Activated T-helper 2 cell treated with anti-CD3 and anti-CD28 coated beads, Interferon-gamma antibody, Interleukin-2, Interleukin-4, amounts not matched to agents 10 μg/mL and 5 μg/mL and 100 μg/mL, durations not matched to agents 14 hours and 24 hours and 36 hours (primary cell): Measurements from ENCODE around the gene RAB11FIP3. TPM values are rescaled to one million over a fixed set of nuclear protein-coding genes. Genes with fewer than 3 reads are reported as not detected.
"Not testable (repeated sequence)": the region's sequence is repeated elsewhere in the genome, so short reads cannot be mapped to it uniquely, and the experiment has no call there.

ENCODE experiments used
- DNase-seq: peaks from one replicate; pipeline ENCODE4 v3.0.0; 2021; ENCODE audit warnings: low spot score
- H3K27ac Mint-ChIP-seq: one replicate; pipeline ENCODE4 v1.8.0; 2021; ENCODE audit warnings: mixed read lengths
- H3K27me3 Mint-ChIP-seq: one replicate; pipeline ENCODE4 v1.8.0; 2021; ENCODE audit warnings: low read depth, mixed read lengths
- H3K36me3 Mint-ChIP-seq: one replicate; pipeline ENCODE4 v1.8.0; 2021; ENCODE audit warnings: low read depth, mixed read lengths
- H3K4me1 Mint-ChIP-seq: one replicate; pipeline ENCODE4 v1.8.0; 2021; ENCODE audit warnings: low read depth, mixed read lengths
- H3K4me3 Mint-ChIP-seq: one replicate; pipeline ENCODE4 v1.8.0; 2021; ENCODE audit warnings: low read depth, mild to moderate bottlenecking, moderate library complexity, mixed read lengths
- H3K9me3 Mint-ChIP-seq: one replicate; pipeline ENCODE4 v1.8.0; 2021; ENCODE audit warnings: mixed read lengths
- intact Hi-C: fragments of 100-400 bp; cut with micrococcal nuclease; formaldehyde crosslinking; loops from one replicate; pipeline ENCODE4 v1.15.1; 2023
- total RNA-seq: library from RNA; stranded (reverse); gene quantifications from 2 replicates; pipeline ENCODE4 v1.2.3, GENCODE V29; 2022

The RAB11FIP3 gene
- total RNA-seq, 1 donor from 2014 or later: 47.2 TPM

DNA sequence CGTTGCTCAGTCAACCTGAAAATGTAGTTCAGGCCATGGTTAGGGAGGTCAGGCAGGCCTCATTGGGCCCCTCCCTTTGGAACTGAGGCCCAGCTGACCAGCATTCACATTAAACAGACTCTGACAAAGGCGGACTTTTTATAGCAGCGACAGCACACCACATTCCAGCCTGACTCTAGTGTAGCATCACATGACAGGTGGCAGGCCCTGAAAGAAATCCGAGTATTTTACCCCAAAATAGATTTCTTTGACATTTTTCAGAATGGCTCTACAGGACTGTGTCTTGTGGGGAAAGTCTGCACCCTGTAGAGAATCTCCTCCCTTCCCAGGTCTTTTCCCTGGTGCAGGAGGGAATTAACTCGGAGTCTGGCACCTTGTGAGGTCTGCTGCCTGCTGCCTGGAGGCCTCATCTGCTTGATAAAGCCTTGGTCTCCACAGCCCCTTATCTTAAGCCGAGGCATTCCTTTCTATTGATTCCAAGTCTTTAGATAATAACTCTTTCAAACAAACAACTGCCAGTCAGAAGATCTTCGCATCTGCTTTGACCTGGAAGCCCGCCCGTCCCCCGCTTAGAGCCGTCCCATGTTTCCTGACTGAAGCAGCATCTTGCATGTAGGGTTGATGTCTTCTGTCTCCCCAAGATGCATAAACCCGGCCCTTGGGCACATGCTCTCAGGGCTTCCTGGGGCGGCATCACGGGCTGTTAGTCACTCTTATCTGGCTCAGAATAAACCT, 58.1 kb downstream of the RAB11FIP3 start:
- H3K27ac Mint-ChIP-seq: no peak overlapping the region
- no peak for DNase-seq
- intact Hi-C loops: no loop called here
- H3K27me3 Mint-ChIP-seq: no peaks in the 10 kb centered on the region
- H3K9me3 Mint-ChIP-seq: no peaks in the 10 kb centered on the region
- H3K36me3 Mint-ChIP-seq: peaks cover 3% of the 10 kb centered on the region
- H3K4me3 Mint-ChIP-seq: no peak overlapping the region
- H3K4me1 Mint-ChIP-seq: no peaks in the 10 kb centered on the region

DNA sequence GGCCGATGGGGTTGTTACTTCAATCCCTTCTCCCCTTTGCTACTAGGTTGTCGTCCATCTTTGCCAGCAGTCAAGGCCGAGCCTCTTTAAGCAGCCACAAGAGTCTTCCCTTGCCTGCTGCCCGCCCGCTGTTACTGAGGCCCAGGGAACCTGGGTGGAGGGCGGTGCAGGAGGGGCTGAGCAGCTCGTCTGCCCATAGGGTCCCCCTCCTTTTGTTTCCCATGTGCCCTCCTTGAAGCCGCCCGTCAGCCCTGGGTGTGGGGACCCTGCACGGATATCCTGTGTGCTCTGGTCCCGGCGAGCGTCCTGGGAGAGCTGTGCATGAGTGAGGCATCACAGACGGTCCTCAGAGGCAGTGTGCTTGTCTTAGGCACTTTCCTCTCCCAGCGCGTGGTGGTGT, 64.2 kb downstream of the RAB11FIP3 start:
- H3K27me3 Mint-ChIP-seq: no peaks in the 10 kb centered on the region
- no peak for DNase-seq
- no peak overlapping the region for H3K27ac Mint-ChIP-seq
- H3K4me3 Mint-ChIP-seq: no peak overlapping the region
- no peaks in the 10 kb centered on the region for H3K4me1 Mint-ChIP-seq
- H3K9me3 Mint-ChIP-seq: no peaks in the 10 kb centered on the region
- peaks cover 6% of the 10 kb centered on the region for H3K36me3 Mint-ChIP-seq
- intact Hi-C loops: no loop called here

DNA sequence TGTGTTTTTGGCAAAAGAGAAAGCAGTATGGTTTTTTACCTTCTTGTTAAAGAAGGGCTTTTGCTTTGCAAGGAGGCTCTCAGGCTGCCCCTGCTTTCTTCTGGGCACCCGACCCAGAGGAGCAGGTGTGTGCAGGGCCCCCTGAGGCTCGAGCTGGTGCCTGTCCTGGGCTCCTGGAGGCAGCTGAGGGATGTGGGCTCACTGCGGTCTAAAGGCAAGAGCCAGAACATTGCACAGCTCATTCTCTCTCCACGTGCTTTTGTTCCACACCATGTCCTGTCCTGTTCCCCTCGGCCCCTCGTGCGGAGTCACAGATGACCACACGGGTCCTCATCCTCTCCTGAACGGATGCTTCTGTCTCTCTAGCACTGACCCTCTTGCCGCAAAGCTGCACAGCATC, 65.3 kb downstream of the RAB11FIP3 start:
- intact Hi-C loops: no loop called here
- no peaks in the 10 kb centered on the region for H3K4me1 Mint-ChIP-seq

DNA sequence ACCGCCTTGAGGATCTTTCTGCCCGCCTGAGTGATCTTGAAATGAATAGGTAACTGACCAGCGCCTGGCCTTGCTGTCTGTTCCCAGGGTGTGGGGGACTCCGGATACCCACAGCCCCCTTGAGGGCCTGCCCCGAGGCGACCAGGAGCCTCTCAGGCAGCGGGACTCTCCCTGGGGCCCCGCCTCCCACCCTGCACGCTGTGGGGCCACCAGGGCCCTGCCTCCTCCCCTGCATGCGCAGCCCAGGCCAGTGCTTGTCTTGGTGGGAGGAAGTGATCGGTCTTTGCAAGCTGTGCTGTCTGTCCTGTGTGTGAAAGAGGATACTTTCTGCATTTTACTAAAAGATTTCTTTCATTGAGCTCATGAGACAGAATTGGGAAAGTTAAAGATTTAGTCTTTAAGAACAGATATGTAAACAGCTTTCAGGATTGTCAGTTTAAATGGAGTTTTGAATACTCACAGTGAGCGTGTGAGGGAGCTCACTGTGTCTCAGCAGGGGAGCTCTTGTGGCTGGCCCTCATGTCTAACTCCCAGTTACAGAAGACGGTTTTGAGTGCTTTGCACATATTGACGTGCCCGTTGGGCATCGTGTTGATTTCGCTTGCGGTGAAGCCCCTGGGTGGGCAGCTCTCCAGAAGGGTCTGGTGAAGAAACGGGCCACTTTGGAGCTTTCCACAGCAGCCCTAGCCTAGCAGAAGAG, 65.9 kb downstream of the RAB11FIP3 start:
- DNase-seq: no peak
- Mint-ChIP-seq H3K27me3 (no peaks in the 10 kb centered on the region), H3K27ac (no peak overlapping the region), H3K4me1 (no peaks in the 10 kb centered on the region), H3K36me3 (peaks cover 6% of the 10 kb centered on the region), H3K4me3 (no peak overlapping the region), H3K9me3 (no peaks in the 10 kb centered on the region)
- intact Hi-C loops: no loop called here

More for the DNA sequence above, 65.3 kb downstream of the RAB11FIP3 start:
- DNase-seq: no peak
- Mint-ChIP-seq H3K36me3 (peaks cover 6% of the 10 kb centered on the region), H3K27me3 (no peaks in the 10 kb centered on the region), H3K4me3 (no peak overlapping the region), H3K9me3 (no peaks in the 10 kb centered on the region), H3K27ac (no peak overlapping the region)

DNA sequence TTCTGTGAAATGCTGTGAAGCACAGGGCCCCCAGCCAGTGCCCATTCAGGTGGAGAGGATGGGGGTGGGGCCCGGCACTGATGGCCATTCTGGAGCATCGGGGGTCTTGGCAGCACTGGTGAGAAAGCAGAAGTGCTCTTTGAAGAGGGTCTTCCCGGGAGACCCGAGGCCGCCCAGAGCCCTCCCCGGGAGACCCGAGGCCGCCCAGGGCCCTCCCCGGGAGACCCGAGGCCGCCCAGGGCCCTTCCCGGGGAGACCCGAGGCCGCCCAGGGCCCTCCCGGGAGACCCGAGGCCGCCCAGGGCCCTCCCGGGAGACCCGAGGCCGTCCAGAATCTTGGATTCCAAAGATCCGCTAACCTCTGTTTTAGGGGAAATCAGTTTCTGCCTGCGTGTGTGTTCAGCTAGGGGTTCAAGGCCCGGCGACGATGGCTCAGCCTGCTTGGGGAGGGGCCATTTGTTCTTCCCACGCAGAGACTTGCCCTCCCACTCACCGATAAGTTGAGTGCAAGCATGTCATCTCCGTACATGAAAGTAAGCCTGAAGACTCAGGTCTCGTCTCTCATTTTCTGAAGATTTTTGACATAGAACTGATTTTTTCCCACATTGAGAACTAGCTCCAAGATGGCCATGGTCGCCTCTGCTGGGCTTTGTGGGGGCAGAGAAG, 66.9 kb downstream of the RAB11FIP3 start:
- intact Hi-C loops: no loop called here
- H3K27ac Mint-ChIP-seq: no peak overlapping the region
- no peaks in the 10 kb centered on the region for H3K27me3 Mint-ChIP-seq
- DNase-seq: no peak
- H3K36me3 Mint-ChIP-seq: peaks cover 6% of the 10 kb centered on the region
- H3K4me3 Mint-ChIP-seq: no peak overlapping the region
- H3K9me3 Mint-ChIP-seq: no peaks in the 10 kb centered on the region
- H3K4me1 Mint-ChIP-seq: no peaks in the 10 kb centered on the region

DNA sequence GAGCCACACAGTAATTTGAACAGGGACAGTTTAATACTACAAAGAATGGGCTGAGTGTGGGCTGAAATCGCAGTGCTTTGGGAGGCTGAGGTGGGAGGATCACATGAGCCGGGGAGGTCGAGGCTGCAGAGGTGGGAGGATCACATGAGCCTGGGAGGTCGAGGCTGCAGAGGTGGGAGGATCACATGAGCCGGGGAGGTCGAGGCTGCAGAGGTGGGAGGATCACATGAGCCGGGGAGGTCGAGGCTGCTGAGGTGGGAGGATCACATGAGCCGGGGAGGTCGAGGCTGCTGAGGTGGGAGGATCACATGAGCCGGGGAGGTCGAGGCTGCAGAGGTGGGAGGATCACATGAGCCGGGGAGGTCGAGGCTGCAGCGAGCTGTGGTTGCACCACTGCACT, 69.2 kb downstream of the RAB11FIP3 start:
- intact Hi-C loops, H3K27me3 Mint-ChIP-seq, H3K9me3 Mint-ChIP-seq, H3K36me3 Mint-ChIP-seq, H3K4me1 Mint-ChIP-seq, H3K27ac Mint-ChIP-seq, H3K4me3 Mint-ChIP-seq: not testable (repeated sequence)
- peak; percentile 11 for DNase-seq

DNA sequence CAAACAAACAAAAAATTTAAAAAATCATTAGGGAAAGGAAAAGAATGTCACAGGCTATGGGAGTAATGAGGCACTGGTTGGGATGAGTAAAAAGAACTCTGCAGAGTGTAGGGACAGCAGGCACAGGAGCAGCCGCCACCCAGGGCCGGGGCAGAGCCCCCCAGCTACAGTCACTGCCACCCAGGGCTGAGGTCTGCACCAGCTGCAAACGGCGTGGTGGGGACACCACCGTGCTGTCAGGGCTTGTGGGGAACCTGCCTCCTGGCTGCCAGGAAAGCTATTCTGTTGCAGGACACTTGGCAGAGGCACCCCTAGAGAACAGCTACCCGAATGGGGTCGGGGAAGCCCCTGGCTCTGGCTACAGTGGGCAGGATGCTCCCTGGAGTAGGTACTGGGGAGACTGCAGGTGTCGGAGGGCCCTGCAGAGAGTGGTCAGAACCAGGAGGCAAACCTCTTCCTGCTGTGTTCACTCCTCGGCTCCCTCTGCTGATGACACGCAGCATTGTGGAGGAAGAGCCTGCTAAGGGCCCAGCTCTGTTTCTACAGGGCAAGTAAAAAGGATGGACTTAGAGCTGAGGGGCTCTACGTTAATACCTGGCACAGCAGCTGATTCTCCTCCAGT, 69.8 kb downstream of the RAB11FIP3 start:
- H3K4me3 Mint-ChIP-seq: no peak overlapping the region
- H3K27ac Mint-ChIP-seq: no peak overlapping the region
- no peaks in the 10 kb centered on the region for H3K27me3 Mint-ChIP-seq
- intact Hi-C loops: no loop called here
- H3K9me3 Mint-ChIP-seq: no peaks in the 10 kb centered on the region
- no peak for DNase-seq
- no peaks in the 10 kb centered on the region for H3K36me3 Mint-ChIP-seq
- no peaks in the 10 kb centered on the region for H3K4me1 Mint-ChIP-seq

DNA sequence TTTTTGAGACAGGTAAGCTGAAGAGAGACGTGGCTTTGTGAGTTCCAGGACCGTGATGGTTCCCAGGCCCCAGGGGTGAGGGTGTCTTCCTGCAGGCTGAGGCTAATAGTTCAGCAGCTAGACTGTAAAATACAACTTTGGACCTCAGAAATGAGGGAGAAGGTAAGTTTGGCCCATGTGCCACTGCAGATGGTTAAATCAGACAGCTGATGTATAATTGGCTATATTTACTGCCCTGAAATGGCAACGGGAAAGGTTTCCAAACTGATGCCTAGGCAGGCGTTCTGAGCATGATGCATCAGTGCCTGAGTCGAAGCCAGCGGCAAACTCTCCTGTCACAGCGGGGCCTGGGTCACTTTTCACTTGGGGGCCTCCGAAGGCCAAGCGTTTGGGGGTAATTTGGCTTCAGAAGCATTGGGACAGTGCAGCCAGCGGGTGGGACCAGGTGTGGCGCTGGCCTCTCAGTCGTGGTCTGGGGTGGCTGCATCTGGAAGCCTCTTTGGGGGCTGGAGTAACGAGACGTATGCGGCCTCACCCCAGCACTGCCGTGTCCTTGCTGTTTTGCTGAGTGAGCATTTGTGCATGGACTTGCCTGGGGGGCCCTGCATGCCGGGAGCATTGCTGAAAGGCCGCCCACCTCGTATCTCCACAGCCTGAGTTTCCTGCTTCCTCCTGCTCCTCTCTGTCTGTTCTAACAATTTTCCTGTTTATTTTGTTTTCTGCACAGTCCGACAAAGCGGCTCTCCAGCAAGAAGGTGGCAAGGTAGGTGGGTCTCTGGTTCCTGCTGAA, 70.8 kb downstream of the RAB11FIP3 start:
- intact Hi-C loops: no loop called here
- Mint-ChIP-seq H3K36me3 (no peaks in the 10 kb centered on the region), H3K4me3 (no peak overlapping the region), H3K4me1 (no peaks in the 10 kb centered on the region), H3K27me3 (no peaks in the 10 kb centered on the region), H3K9me3 (no peaks in the 10 kb centered on the region), H3K27ac (no peak overlapping the region)
- no peak for DNase-seq

DNA sequence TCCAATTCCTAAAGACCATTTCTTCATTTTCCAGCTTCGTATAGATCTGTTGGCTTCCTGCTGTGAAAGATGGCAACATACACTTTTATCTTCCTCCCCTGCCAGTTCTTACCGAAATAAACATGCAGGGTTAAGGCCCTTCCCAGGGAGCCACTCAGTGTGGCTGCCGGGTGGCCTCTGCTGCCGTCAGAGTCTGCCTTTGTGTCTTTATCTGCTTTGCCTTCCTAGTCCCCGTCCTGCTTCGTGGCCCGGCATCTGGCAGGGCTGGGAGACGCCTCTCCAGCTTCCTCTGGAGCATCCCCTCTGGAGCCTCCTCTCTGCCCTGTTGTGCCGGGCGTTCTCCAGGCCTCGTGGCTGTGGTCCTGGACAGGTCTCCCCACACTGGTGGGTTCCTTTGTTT, 71.8 kb downstream of the RAB11FIP3 start:
- intact Hi-C loops: no loop called here
- no peaks in the 10 kb centered on the region for H3K9me3 Mint-ChIP-seq
- no peaks in the 10 kb centered on the region for H3K36me3 Mint-ChIP-seq

DNA sequence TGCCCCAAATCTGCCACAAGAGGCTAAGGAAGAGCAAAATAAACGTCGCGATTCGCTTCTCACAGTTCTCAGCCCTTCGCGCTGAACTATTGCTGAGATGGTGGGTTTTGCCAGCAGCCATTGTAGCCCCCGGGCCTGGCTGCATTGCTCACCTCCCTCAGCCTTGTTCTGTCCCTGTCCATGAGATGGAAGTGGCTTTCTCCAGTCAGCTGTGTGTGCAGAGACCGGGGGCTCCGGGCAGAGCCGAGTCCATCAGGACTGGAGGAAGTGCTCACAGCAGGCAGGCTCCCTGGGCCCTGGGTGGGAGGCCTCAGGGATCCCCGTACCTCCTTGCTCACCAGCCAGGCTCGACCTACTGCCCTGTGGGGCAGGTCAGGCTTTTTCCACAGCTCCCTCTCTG, 74.5 kb downstream of the RAB11FIP3 start:
- H3K4me1 Mint-ChIP-seq: no peaks in the 10 kb centered on the region
- no peak overlapping the region for H3K4me3 Mint-ChIP-seq
- H3K27ac Mint-ChIP-seq: no peak overlapping the region
- DNase-seq: no peak
- H3K36me3 Mint-ChIP-seq: no peaks in the 10 kb centered on the region
- H3K27me3 Mint-ChIP-seq: no peaks in the 10 kb centered on the region
- H3K9me3 Mint-ChIP-seq: no peaks in the 10 kb centered on the region
- intact Hi-C loops: no loop called here

More for the DNA sequence above, 71.8 kb downstream of the RAB11FIP3 start:
- no peaks in the 10 kb centered on the region for H3K27me3 Mint-ChIP-seq
- H3K27ac Mint-ChIP-seq: no peak overlapping the region
- no peaks in the 10 kb centered on the region for H3K4me1 Mint-ChIP-seq
- no peak overlapping the region for H3K4me3 Mint-ChIP-seq
- DNase-seq: no peak

DNA sequence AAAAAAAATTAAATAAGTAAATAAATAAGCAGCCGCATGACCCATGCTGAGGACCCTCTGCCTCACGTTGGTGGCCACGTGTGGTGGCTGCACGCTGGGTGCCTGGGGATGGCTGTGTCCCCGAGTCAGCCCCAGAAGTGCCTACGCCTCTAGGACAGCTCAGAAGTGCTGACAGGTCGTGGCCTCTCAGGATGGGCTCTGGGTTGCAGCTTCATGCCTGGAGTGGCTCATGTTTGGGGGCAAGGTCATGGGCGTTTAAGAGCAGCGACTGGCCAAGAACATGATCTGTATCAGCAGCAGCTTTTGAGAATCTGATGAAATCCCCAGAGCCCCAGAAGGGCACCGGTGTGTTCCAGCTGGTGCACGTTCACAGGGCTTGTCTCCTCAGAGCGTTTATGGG, 75.3 kb downstream of the RAB11FIP3 start:
- intact Hi-C loops: no loop called here
- H3K36me3 Mint-ChIP-seq: no peaks in the 10 kb centered on the region
- no peak overlapping the region for H3K4me3 Mint-ChIP-seq
- no peaks in the 10 kb centered on the region for H3K4me1 Mint-ChIP-seq
- DNase-seq: no peak
- H3K9me3 Mint-ChIP-seq: no peaks in the 10 kb centered on the region
- H3K27ac Mint-ChIP-seq: no peak overlapping the region
- no peaks in the 10 kb centered on the region for H3K27me3 Mint-ChIP-seq

DNA sequence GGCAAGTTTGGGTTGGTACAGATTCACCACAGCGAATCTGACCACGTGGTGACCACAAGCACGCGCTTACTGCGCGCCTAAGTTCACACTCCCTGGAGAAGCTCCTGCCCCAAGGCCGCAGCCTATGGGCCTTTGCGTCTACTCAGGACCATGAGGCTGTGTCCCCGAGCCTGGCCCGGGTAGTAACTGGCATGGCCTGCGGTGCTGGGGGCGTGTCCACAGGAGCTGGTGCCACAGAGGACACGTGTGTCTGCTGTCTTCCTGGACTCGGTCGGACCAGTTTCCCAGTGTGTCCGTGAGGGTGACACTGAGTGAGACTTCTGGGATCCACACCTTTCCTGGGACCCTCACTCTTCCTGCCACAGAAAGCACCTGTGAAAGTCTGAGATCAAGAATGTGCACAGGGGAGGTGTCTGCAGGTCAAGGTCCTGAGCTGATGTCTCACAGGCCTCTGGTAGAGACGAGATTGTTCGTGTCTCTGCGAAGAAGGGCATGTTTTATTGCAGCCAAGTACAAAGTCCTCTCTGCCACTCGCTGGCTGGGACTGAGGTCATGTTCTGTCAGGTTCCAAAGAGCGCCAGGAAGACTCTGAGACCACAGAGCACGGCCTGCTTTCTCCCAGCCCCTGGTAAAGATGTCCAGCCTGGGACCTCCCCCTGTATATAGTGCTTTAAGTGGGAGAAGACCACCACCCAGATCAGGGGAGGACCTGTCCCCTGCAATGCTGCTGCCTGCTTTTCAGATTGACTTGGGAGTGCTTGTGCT, 76.9 kb downstream of the RAB11FIP3 start:
- H3K4me1 Mint-ChIP-seq: no peaks in the 10 kb centered on the region
- H3K9me3 Mint-ChIP-seq: no peaks in the 10 kb centered on the region
- H3K27ac Mint-ChIP-seq: no peak overlapping the region
- no peaks in the 10 kb centered on the region for H3K27me3 Mint-ChIP-seq
- no peak overlapping the region for H3K4me3 Mint-ChIP-seq
- no peaks in the 10 kb centered on the region for H3K36me3 Mint-ChIP-seq
- DNase-seq: no peak
- intact Hi-C loops: no loop called here
